ENCODE measurements around the gene FZD1. TPM values are rescaled to one million over a fixed set of nuclear protein-coding genes. Genes with fewer than 3 reads are reported as not detected.

Gene FZD1
- polyA plus RNA-seq, 1 donor from 2014 or later, result 2.9 TPM

GRCh38 chr7:91235211-91235832, 28.9 kb upstream of the FZD1 start:
- TF ChIP-seq TAF1 (IDR thresholded peaks at IDR 0.05; ENCODE audit: low read depth) (no peak), EZH2 (IDR thresholded peaks at IDR 0.05; ENCODE audit: borderline replicate concordance, insufficient read depth, low read length, poor library complexity, severe bottlenecking) (no peak), MXI1 (conservative IDR thresholded peaks at IDR 0.05; ENCODE audit: poor library complexity, severe bottlenecking) (no peak), REST (IDR thresholded peaks at IDR 0.05; ENCODE audit: borderline replicate concordance) (no peak), CTCF (IDR thresholded peaks at IDR 0.05; ENCODE audit: poor library complexity, severe bottlenecking) (no peak), RAD21 (conservative IDR thresholded peaks at IDR 0.05) (no peak), POLR2AphosphoS5 (IDR thresholded peaks at IDR 0.05) (no peak), EP300 (conservative IDR thresholded peaks at IDR 0.05; ENCODE audit: poor library complexity, severe bottlenecking) (no peak), SMC3 (conservative IDR thresholded peaks at IDR 0.05; ENCODE audit: poor library complexity) (no peak)

GRCh38 chr7:91239171-91239604, 25.0 kb upstream of the FZD1 start:
- Histone ChIP-seq H2AFZ (ENCODE audit: low read depth, low read length) (no peak overlapping the region), H3K4me2 (ENCODE audit: low read length) (no peak overlapping the region)

More at GRCh38 chr7:91235211-91235832, 28.9 kb upstream of the FZD1 start:
- no peaks in the 10 kb centered on the region for H3K27me3 ChIP-seq (ENCODE audit: insufficient read depth, low read depth, low read length)
- H3K36me3 ChIP-seq (ENCODE audit: insufficient read depth, low read length), result no peaks in the 10 kb centered on the region
- H3K79me2 ChIP-seq (replicated peaks; ENCODE audit: insufficient read depth, low read length), result no peaks in the 10 kb centered on the region
- no peak overlapping the region for H2AFZ ChIP-seq (ENCODE audit: low read depth, low read length)
- H3K4me2 ChIP-seq (ENCODE audit: low read length), result no peak overlapping the region
- no peak overlapping the region for H3K27ac ChIP-seq (ENCODE audit: low read length)
- no peaks in the 10 kb centered on the region for H3F3A ChIP-seq (ENCODE audit: insufficient read depth, low read length, poor library complexity, severe bottlenecking)
- H4K20me1 ChIP-seq (ENCODE audit: insufficient read depth), result no peaks in the 10 kb centered on the region
- no peak overlapping the region for H3K4me3 ChIP-seq (ENCODE audit: low read length)
- no peak overlapping the region for H3K9ac ChIP-seq (ENCODE audit: low read length)
- no peaks in the 10 kb centered on the region for H3K9me3 ChIP-seq (ENCODE audit: low read length)
- no peaks in the 10 kb centered on the region for H3K9me2 ChIP-seq (ENCODE audit: insufficient read depth, low read length)

More at GRCh38 chr7:91239171-91239604, 25.0 kb upstream of the FZD1 start:
- H3K9me2 ChIP-seq (ENCODE audit: insufficient read depth, low read length), result no peaks in the 10 kb centered on the region
- no peaks in the 10 kb centered on the region for H3K36me3 ChIP-seq (ENCODE audit: insufficient read depth, low read length)
- H3K9me3 ChIP-seq (ENCODE audit: low read length), result no peaks in the 10 kb centered on the region
- no peaks in the 10 kb centered on the region for H3K27me3 ChIP-seq (ENCODE audit: insufficient read depth, low read depth, low read length)
- no peak overlapping the region for H3K9ac ChIP-seq (ENCODE audit: low read length)
- H3F3A ChIP-seq (ENCODE audit: insufficient read depth, low read length, poor library complexity, severe bottlenecking), result no peaks in the 10 kb centered on the region
- no peaks in the 10 kb centered on the region for H4K20me1 ChIP-seq (ENCODE audit: insufficient read depth)
- no peaks in the 10 kb centered on the region for H3K79me2 ChIP-seq (replicated peaks; ENCODE audit: insufficient read depth, low read length)
- TF ChIP-seq MXI1 (conservative IDR thresholded peaks at IDR 0.05; ENCODE audit: poor library complexity, severe bottlenecking), result no peak
- H3K27ac ChIP-seq (ENCODE audit: low read length), result no peak overlapping the region
- H3K4me3 ChIP-seq (ENCODE audit: low read length), result no peak overlapping the region

Measured in neural cell (in vitro differentiated cells).